Astrocyte (in vitro differentiated cells and primary cell): ENCODE results near the gene RPLP2. TPM values are rescaled to one million over a fixed set of nuclear protein-coding genes. Genes with fewer than 3 reads are reported as not detected.

Experiments used
- DNase-seq: peaks from one replicate; pipeline ENCODE4 v3.0.0-alpha.2; 2010; ENCODE audit warnings: low read depth
- FAIRE-seq: peaks from 2 replicates; lab custom pipeline; 2011; peaks lifted over from hg19 to GRCh38; lab: Jason Lieb, UNC
- H2AFZ ChIP-seq: 2 replicates; pipeline ENCODE4 v1.6.0; 2012; ENCODE audit warnings: low read depth, low read length, inconsistent platforms
- H3K27ac ChIP-seq: 2 replicates; pipeline ENCODE4 v1.5.1; 2011; ENCODE audit warnings: low read depth, low read length, inconsistent platforms
- H3K27me3 ChIP-seq: 2 replicates; pipeline ENCODE4 v1.6.0; 2011; ENCODE audit warnings: low read length, inconsistent platforms; ENCODE audit not compliant: insufficient read depth
- H3K36me3 ChIP-seq: 2 replicates; pipeline ENCODE4 v1.5.1; 2011; ENCODE audit warnings: low read length, inconsistent platforms; ENCODE audit not compliant: insufficient read depth
- H3K4me1 ChIP-seq: 2 replicates; pipeline ENCODE4 v1.5.1; 2011; ENCODE audit warnings: low read length, inconsistent platforms; ENCODE audit not compliant: insufficient read depth
- H3K4me2 ChIP-seq: 2 replicates; pipeline ENCODE4 v1.6.0; 2012; ENCODE audit warnings: low read length, inconsistent platforms
- H3K4me3 ChIP-seq: 2 replicates; pipeline ENCODE4 v1.5.1; 2011; ENCODE audit warnings: low read depth, mild to moderate bottlenecking, low read length, inconsistent platforms; ENCODE audit not compliant: insufficient read depth
- H3K79me2 ChIP-seq: 2 replicates; pipeline ENCODE4 v1.6.0; 2012; ENCODE audit warnings: mild to moderate bottlenecking, low read length, inconsistent platforms; ENCODE audit not compliant: insufficient read depth
- H3K9ac ChIP-seq: 2 replicates; pipeline ENCODE4 v1.6.0; 2012; ENCODE audit warnings: mild to moderate bottlenecking, low read length, inconsistent platforms
- H3K9me3 ChIP-seq: 2 replicates; pipeline ENCODE4 v1.5.1; 2012; ENCODE audit warnings: low read depth, mild to moderate bottlenecking, low read length, inconsistent platforms; ENCODE audit not compliant: insufficient read depth
- H4K20me1 ChIP-seq: 2 replicates; pipeline ENCODE4 v1.6.0; 2012; ENCODE audit warnings: low read length, inconsistent platforms; ENCODE audit not compliant: insufficient read depth
- H3K27ac Mint-ChIP-seq: one replicate; pipeline ENCODE4 v1.8.0; 2021; ENCODE audit warnings: mild to moderate bottlenecking, mixed read lengths; ENCODE audit not compliant: unreplicated experiment
- H3K27me3 Mint-ChIP-seq: one replicate; pipeline ENCODE4 v1.8.0; 2021; ENCODE audit warnings: low read depth, mixed read lengths; ENCODE audit not compliant: unreplicated experiment
- H3K36me3 Mint-ChIP-seq: one replicate; pipeline ENCODE4 v1.8.0; 2021; ENCODE audit warnings: low read depth, mixed read lengths; ENCODE audit not compliant: unreplicated experiment
- H3K4me1 Mint-ChIP-seq: one replicate; pipeline ENCODE4 v1.8.0; 2021; ENCODE audit warnings: low read depth, mixed read lengths; ENCODE audit not compliant: unreplicated experiment
- H3K4me3 Mint-ChIP-seq: one replicate; pipeline ENCODE4 v1.8.0; 2021; ENCODE audit warnings: mild to moderate bottlenecking, moderate library complexity, mixed read lengths; ENCODE audit not compliant: unreplicated experiment
- H3K9me3 Mint-ChIP-seq: one replicate; pipeline ENCODE4 v1.8.0; 2021; ENCODE audit warnings: mild to moderate bottlenecking, mixed read lengths; ENCODE audit not compliant: unreplicated experiment
- CTCF ChIP-seq: IDR thresholded peaks from 2 replicates; pipeline ENCODE4 v1.5.1; 2011; ENCODE audit warnings: low read depth, mild to moderate bottlenecking, inconsistent platforms, low read length, moderate library complexity; ENCODE audit not compliant: insufficient read depth
- EZH2 ChIP-seq: IDR thresholded peaks from 2 replicates; pipeline ENCODE4 v1.6.1; 2012; ENCODE audit warnings: mild to moderate bottlenecking, low read length, inconsistent platforms; ENCODE audit not compliant: insufficient read depth
- total RNA-seq: library from RNA; stranded (reverse); gene quantifications from 2 replicates; pipeline ENCODE4 v1.2.1, GENCODE V29; 2021

The RPLP2 gene
- total RNA-seq, 1 donor from 2014 or later = 1,666 TPM

DNA sequence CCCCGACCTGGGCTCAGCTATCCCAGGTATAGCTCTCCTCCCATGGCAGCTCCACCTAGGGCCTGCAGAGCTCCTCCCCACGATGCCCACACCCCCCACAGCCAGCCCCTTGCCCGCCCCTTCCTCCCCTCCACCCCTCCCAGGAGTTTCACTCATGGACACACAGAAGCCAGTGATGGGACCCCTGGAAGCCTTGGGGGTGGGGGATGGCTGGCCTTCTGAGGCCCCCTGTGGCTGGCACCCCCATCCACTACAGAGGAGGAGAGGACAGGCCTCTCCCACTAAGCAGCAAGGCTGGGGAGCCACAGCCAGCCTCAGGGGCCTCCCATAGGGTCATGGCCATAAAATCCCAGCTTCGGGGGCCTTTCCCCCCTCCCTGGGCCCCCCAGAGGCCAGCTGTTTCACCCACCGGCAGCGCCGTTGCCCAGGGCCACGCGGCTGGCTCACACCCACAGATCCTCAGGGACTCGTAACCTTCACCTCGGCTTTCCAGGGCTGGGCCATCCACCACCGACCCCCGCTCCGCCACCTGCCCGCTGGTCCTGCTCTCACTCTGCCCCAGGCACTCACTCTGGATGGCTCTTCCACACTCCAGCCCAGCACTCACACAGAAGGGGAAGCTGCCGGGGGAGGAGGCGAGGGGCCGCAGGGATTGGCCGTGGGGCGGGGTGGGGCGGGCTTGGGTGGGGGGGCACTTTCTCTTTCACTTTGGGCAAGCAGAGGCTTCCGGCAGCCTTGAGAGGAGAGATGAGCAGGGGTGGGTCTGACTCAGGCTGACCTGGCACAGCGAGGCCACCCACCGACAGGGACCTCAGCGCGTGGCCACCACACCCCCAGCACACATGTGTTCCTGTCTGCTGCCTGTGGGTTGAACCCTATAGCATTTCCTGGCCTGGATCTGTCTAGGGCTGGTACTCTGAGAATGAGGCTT is 13.9 kb upstream of the RPLP2 start:
- no peaks in the 10 kb centered on the region for H3K27me3 Mint-ChIP-seq
- peaks cover 4% of the 10 kb centered on the region for H3K79me2 ChIP-seq

GRCh38 chr11:796565-797295 is 13.0 kb upstream of the RPLP2 start:
- H3K4me3 Mint-ChIP-seq = peak overlapping the region; percentile 85
- Histone ChIP-seq H3K27ac (peak overlapping the region; percentile 81), H3K9ac (peak overlapping the region; percentile 86), H3K4me3 (peak overlapping the region; percentile 77), H3K79me2 (peaks cover 4% of the 10 kb centered on the region), H3K27me3 (no peaks in the 10 kb centered on the region), H2AFZ (no peak overlapping the region), H3K4me2 (peak overlapping the region; percentile 96), H3K36me3 (no peaks in the 10 kb centered on the region), H3K4me1 (peaks cover 16% of the 10 kb centered on the region), H4K20me1 (peaks cover 52% of the 10 kb centered on the region), H3K9me3 (no peaks in the 10 kb centered on the region)
- H3K27me3 Mint-ChIP-seq = no peaks in the 10 kb centered on the region
- TF ChIP-seq CTCF = no peak
- TF ChIP-seq EZH2 = no peak
- no peaks in the 10 kb centered on the region for H3K9me3 Mint-ChIP-seq
- no peak for FAIRE-seq
- peak overlapping the region; percentile 69 for H3K27ac Mint-ChIP-seq
- peaks cover 2% of the 10 kb centered on the region for H3K36me3 Mint-ChIP-seq
- no peaks in the 10 kb centered on the region for H3K4me1 Mint-ChIP-seq
- no peak for DNase-seq

More for the DNA sequence above, 13.9 kb upstream of the RPLP2 start:
- H3K9me3 Mint-ChIP-seq = no peaks in the 10 kb centered on the region
- TF ChIP-seq CTCF = no peak
- TF ChIP-seq EZH2 = no peak
- Histone ChIP-seq H3K4me2 (peak overlapping the region; percentile 96), H3K27me3 (no peaks in the 10 kb centered on the region), H3K27ac (peak overlapping the region; percentile 81), H3K4me3 (peak overlapping the region; percentile 77), H3K9ac (peak overlapping the region; percentile 86), H3K9me3 (no peaks in the 10 kb centered on the region), H4K20me1 (peaks cover 53% of the 10 kb centered on the region), H2AFZ (no peak overlapping the region), H3K4me1 (peaks cover 16% of the 10 kb centered on the region), H3K36me3 (no peaks in the 10 kb centered on the region)
- DNase-seq (peak; percentile 61), FAIRE-seq (no peak)
- peaks cover 2% of the 10 kb centered on the region for H3K36me3 Mint-ChIP-seq
- H3K4me3 Mint-ChIP-seq = peak overlapping the region; percentile 67
- peak overlapping the region; percentile 34 for H3K27ac Mint-ChIP-seq
- H3K4me1 Mint-ChIP-seq = no peaks in the 10 kb centered on the region
